GM18870 (cell line): ENCODE data around the gene RAB3GAP1.

Source experiments
- ATAC-seq: cut with Tn5 transposase; IDR thresholded peaks from one replicate; pipeline ENCODE4 v1.9.1; 2021; ENCODE audit warnings: moderate library complexity; ENCODE audit not compliant: unreplicated experiment

Gene RAB3GAP1

GRCh38 chr2:135208016-135208415 is 155.9 kb downstream of the RAB3GAP1 start:
- no peak for ATAC-seq

GRCh38 chr2:135212757-135213156 is 160.7 kb downstream of the RAB3GAP1 start:
- ATAC-seq, result no peak

GRCh38 chr2:135218426-135218825 is 166.3 kb downstream of the RAB3GAP1 start:
- no peak for ATAC-seq

- no peak for ATAC-seq
These were observed 167.1 kb downstream of the RAB3GAP1 start for GRCh38 chr2:135219226-135219625.
